SIG-M5 treated with dmso at 0.1 percent for 504 hours (cell line): ENCODE measurements around the gene GARIN1A.
A peak's percentile ranks its signal among the peaks of the same experiment; 100 is the strongest.
"Not testable (repeated sequence)": the region's sequence is repeated elsewhere in the genome, so short reads cannot be mapped to it uniquely, and the experiment has no call there.

ENCODE experiments used
- DNase-seq: peaks from one replicate; lab custom pipeline; 2025; ENCODE audit not compliant: unreplicated experiment; lab: John Stamatoyannopoulos, UW

GARIN1A gene

DNA sequence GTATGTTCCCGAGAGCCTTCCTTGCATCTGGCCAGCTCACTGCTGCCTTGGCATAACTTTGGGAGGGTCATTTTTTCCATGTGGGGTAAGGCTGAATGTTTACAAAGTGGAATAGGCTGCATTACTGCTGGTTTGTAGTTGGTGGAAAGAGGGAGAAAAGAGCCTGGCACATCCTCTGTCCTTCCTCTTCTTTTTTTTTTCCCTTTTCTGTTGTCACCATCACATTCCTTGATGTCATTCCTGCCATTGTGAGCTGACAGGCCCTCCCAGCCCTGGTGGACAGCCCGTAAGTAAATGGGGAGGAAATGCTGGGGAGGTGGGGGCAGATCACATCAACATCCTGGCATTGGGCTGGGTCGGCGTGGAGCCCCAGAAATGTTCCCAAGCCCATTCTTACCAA lies at the start of gene GARIN1A:
Gene GARIN1A (plus strand): TSS at position 301 of the 400 bp plus-strand sequence. CDS start 106 bp downstream, outside the sequence.
- DNase-seq: no peak

DNA sequence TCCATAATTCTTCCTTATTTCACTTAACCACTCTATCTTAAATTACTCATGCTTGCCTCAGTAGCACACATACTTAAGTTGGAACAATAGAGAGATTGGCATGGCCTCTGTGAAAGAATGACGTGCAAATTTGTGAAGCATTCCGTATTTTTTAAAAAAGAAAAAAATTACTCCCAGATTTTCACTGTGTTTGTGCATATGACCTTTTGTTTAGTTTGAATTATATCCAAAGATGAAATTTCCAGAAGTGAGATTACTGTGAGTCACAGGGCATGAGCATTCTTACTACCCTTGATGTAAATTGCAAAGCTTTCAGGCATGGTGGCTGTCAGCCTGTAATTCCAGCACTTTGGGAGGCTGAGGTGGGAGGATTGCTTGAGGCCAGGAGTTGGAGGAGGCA lies 45.0 kb upstream of the GARIN1A start:
- not testable (repeated sequence) for DNase-seq

DNA sequence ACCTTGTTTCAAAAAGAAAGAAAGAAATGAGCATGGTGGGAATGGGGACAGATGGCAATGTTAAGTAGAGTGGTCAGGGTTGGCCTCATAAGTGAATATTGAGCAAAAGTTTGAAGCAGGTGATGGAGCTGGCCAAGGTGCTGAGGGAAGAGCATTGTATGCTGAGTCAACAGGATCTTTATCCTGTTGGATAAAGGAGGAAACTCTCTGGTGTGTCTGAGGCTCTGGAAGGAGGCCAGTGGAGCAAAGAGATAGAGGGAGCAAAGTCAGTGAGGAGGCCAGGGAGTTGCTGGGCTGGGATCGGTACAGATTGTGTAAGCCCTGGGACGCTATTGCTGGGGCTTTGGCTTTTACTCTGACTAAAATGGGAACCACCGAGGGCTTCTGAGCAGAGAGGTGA lies 38.2 kb upstream of the GARIN1A start:
- DNase-seq: not testable (repeated sequence)

DNA sequence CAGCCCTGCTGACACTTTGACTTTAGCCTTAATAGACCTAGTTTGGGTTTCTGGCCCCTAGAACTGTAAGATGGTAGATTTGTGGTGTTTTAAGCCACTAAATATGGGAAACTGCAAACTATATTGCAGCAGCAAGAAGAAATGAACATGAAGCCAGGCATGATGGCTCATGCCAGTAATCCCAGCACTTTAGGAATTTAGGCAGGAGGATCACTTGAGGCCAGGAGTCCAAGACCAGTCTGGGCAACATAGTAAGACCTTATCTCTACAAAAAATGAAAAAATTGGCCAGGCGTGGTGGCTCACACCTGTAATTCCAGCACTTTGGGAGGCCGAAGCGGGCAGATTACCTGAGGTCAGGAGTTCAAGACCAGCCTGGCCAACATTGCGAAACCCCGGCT lies 26.9 kb upstream of the GARIN1A start:
- not testable (repeated sequence) for DNase-seq

DNA sequence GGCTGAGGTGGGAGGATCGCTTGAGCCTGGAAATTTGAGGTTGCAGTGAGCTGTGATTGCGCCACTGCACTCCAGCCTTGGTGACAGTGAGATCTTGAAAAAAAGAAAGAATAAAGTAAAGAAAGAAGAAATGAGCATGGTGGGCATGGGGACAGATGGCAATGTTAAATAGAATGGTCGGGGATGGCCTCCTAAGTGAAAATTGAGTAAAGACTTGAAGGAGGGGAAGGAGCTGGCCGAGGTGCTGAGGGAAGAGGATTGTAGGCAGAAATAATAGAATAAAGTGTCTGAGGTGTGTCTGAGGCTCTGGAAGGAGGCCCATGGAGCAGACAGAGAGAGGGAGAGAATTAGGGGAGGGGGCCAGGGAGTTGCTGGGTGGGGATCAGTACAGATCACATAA lies 26.2 kb upstream of the GARIN1A start:
- not testable (repeated sequence) for DNase-seq

DNA sequence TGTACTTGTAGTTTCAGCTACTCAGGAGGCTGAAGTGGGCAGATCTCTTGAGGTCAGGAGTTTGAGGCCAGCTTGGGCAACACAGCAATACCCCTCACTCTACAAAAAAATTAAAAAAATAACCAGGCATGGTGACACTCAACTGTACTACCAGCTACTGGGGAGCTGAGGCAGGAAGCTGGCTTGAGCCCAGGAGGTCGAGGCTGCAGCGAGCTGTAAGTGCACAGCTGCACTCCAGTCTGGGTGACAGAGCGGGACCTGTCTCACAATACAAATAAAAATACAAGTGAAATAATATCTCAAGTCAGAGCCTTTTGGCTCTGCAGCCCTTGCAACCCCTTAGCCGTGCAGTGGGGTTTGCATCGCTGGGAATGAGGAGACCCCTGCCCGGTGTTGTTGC lies 25.2 kb upstream of the GARIN1A start:
- not testable (repeated sequence) for DNase-seq

DNA sequence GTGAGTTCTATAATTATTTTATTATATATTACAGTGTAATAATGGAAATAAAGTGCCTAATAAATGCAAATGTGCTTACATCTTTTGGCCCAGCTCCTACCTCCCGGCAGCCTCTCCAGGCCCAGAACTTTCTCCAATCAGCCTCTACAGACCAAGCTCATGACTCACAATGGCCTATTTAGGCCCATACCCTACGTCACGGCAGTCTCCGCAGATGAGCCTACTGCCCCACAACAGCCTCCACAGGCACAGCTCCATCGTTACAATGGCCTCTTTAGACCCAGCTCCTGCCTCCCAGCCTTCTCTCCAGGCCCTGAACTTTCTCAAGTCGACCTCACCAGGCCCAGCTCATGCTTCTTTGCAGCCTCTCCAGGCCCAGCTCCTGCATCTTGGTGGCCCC lies 21.0 kb upstream of the GARIN1A start:
- not testable (repeated sequence) for DNase-seq

DNA sequence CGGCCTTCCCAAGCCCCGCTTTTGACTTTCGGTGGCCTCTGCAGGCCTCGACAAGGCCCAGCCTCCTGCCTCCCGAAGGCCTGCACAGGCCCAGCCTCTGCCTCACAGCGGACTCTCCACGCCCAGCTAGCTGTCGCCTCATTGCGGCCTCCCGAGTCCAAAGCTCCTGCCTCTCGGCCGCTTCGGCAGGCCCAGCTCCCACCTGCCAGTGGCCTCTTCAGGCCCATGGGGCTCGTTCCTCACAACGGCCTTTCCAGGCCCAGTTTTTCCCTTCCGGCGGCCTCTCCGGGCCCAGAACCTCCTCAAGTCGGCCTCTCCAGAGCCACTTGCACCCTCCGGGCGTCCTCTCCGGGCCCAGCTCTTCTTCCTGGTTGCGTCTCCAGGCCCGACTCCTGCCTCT lies 19.5 kb upstream of the GARIN1A start:
- DNase-seq: not testable (repeated sequence)

DNA sequence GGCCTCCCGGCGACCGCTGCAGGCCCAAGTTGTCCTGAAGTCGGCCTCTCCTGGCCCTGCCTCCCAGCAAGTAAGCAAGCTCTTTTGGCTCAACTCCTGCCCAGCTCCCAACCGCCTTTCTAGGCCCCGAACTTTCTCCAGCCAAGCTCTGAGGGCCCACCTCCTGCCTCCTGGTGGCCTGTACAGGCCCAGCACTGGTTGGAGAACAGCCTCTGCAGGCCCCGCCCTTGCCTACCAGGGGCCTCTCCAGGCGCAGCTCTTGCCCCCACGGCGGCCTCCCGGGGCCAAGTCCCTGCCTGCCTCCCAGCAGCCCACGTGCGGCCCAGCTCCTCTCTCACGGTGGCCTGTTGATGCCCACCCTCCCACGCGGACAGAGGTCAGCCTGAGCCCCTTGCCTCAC lies 18.9 kb upstream of the GARIN1A start:
- not testable (repeated sequence) for DNase-seq

DNA sequence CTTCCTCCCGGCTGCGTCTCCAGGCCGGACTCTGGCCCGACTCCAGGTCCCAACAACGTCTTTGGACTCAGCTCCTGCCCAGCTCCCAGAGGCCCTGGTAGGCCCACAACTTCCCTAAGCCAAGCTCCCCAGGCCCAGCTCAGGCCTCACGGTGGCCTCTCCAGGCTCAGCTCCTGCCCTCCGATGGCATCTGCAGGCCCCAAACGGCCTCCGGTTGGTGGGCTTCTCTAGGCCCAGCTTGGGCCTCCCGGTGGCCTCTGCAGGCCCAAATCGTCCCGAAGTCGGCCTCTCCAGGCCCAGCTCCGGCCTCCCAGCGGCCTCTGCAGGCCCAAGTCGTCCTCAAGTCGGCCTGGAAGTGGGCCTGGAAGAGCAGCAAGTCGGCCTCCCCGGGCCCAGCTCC lies 18.0 kb upstream of the GARIN1A start:
- DNase-seq: not testable (repeated sequence)

DNA sequence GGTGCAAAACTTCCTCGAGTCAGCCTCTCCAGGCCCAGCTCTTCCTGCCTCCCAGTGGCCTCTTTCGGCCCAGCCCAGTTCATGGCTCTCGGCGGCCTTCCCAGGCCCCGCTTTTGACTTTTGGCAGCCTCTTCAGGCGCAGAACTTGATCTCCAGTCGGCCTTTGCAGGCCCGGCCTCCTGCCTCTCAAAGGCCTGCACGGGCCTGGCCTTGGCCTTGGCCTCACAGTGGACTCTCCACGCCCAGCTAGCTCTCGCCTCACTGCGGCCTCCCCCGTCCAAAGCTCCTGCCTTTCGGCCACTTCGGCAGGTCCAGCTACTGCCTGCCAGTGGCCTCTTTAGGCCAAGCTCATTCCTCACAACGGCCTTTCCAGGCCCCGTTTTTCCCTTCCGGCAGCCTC lies 17.6 kb upstream of the GARIN1A start:
- DNase-seq: not testable (repeated sequence)

DNA sequence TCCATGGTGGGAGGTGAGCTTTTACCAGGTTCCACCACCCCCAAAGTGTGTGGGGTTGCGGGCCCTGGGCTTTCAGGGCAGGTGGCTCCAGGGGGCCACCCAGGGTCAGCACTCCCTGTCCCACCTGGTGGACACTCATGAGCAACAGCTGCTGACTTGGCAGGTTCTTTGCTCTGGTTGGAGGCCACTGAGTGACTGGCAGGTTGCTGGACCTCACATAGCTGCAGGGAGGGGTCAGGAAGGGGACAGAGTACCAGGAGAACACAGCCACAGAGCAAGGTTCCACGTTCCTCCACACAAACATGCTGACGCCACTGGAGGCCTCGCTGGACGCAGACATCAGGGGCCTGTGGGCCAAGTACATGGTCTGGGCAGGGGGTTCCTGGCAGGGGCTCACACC lies 13.7 kb upstream of the GARIN1A start:
- not testable (repeated sequence) for DNase-seq

DNA sequence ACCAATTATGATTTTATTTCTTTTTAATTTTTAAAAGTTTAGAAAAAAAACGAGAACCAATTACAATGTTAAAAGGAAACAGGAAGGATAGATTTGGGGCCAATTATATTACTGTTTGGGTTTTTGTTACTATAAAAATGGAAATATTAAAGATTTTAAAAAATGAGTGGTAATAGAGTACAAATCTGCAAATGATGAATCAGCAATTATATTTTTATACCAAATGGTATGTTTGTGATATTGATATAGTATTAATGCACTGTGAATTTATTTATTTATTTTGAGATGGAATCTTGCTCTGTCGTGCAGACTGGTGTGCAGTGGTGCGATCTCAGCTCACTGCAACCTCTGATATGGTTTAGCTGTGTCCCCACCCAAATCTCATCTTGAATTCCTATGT lies 11.5 kb upstream of the GARIN1A start:
- no peak for DNase-seq

DNA sequence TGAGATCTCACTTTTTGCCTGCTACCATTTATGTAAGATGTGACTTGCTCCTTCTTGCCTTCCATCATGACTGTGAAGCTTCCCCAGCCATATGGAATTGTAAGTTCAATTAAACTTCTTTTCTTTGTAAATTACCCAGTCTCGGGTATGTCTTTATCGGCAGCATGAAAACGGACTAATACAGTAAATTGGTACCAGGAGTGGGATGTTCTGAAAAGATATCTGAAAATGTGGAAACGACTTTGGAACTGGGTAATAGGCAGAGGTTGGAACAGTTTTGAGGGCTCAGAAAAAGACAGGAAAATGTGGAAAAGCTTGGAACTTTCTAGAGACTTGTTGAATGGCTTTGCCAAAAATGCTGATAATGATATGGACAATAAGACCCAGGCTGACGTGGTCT lies 10.6 kb upstream of the GARIN1A start:
- DNase-seq: no peak

DNA sequence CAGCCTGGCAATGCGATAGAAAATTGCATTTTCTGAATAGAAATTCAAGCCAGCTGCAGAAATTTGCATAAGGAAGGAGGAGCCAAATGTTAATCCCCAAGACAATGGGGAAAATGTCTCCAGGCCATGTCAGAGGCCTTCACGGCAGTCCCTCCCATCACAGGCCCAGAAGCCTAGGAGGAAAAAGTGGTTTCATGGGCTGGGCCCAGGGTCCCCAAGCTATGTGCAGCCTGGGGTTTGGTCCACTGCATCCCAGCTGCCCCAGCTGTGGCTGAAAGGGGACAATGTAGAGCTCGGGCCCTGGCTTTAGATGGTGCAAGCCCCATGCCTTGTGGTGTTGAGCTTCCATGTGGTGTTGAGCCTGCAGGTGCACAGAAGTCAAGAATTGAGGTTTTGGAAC lies 10.0 kb upstream of the GARIN1A start:
- no peak for DNase-seq

DNA sequence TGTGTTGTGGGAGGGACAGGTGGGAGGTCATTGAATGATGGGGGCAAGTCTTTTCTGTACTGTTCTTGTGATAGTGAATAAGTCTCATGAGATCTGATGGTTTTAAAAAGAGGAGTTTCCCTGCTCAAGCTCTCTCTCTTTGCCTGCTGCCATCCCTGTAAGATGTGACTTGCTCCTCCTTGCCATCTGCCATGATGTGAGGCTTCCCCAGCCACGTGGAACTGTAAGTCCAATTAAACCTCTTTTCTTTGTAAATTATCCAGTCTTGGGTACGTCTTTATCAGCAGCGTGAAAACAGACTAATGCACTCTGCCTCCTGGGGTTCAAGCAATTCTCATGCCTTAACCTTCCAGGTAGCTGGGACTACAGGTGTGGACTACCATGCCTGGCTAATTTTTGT lies 8.9 kb upstream of the GARIN1A start:
- DNase-seq: not testable (repeated sequence)

DNA sequence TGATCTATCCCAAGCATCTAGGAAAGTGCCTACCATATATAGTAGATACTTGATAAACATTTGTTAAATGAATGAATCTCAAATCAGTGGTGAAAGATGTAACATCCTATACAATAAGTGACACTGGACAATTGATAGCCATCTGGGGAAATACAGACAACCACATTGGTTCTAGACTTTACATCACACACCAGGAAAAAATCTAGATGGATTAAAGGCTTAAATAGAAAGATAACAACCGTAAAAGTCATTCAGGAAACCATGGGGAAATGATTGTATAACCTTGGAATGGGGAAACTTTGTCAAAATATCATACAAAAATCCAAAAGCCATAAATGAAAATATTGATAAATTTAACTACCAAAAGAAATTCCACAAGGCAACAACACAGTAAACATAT lies 7.0 kb upstream of the GARIN1A start:
- DNase-seq: no peak

DNA sequence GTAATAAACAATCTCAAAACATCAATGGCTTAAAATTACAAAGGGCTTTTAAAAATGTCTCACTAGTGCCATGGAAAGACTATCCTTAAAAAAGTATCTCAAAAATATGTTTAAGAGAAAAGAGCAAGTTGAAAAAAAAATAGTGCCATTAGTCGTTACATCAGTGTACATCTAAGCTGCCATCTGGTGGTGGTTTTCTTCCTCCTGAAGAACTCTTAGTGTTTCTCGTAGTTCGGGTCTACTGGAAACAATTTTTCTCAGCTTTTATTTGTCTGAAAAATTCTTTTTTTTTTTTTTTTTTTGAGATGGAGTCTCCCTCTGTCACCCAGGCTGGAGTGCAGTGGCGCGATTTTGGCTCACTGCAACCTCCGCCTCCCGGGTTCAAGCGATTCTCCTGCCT lies 5.9 kb upstream of the GARIN1A start:
- DNase-seq: peak; percentile 25

DNA sequence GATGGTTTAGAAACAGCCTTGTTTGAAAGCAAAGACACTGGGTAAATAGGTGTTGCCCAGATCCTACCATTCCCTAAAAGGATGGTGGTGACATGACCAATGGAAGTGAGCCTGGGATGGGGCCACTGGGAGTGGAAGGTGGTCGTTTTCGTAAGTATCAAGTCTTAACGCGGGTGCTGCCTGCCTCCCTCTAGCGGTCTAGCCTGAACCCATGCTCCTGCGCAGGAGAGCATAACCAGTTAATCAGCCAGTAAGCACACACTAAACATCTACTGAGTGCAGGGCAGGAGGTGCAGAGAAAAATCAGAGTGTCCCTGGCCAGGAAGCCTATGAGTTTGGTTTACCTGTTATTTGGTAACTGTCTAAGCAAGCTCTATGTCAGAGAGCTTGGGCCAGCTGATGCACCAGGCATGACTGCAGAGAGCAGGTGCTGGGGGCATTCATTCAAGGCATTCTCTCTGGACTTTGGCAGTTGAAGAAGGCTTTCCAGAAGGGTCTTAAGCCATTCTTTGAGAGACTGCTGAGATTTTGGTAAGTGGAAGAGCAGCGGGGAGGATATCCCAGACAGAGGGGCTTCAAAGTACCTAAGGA lies 930 bp downstream of the GARIN1A start:
- peak; percentile 40 for DNase-seq

DNA sequence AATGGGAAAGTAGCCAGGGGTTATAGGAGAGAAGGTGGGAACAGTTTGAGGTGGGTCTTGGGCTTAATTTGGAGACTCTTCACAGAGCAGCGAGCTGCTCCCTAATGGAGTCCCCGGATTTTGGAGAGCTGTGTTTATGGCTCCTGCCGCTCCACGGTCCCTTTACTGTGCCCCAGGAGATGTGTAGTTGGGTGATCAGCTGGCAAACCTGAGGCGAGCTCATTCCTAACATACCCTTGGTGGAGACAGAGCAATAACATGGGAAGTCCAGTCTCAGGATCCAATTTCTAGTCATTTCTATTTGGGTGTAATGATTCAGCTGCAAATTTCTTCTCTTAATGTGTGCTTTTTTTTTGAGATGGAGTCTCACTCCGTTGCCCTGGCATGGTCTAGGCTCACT lies 1.5 kb downstream of the GARIN1A start:
- DNase-seq: no peak

DNA sequence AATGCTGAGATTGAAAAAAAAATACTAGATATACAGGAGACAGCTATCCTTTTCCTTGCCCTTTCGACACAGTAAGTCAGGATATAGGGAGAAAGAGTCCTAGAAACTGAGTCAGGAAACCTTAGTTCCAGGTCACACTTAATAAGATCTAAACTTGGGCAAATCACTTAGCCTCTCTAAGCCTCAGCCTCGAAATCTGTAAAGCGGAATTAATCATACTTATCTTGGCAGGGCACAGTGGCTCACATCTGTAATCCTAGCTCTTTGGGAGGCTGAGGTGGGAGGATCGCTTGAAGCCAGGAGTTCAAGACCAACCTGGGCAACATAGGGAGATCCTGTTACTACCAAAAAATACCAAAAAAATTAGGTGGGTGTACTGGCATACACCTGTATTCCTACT lies 4.6 kb downstream of the GARIN1A start:
- DNase-seq: no peak

DNA sequence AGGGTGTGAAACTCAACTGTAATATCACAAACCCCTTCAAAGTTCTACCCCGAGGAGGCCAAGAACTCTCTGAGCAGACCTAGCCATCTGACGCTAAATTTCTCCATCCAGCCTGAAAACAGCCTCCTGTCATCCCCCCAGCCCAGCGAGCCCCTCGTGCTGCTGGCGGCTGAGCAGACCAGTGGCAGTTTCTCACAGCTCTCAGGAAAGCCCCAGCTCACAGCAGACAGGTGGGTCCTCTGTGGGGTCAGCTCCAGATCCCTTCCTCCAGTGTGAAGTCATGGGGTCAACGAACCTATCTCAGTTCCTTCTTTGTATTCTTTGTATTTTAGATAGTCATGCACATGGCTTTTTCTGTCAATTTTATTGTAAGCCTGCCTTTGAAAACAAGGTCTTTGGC lies 7.8 kb downstream of the GARIN1A start:
- DNase-seq: no peak

DNA sequence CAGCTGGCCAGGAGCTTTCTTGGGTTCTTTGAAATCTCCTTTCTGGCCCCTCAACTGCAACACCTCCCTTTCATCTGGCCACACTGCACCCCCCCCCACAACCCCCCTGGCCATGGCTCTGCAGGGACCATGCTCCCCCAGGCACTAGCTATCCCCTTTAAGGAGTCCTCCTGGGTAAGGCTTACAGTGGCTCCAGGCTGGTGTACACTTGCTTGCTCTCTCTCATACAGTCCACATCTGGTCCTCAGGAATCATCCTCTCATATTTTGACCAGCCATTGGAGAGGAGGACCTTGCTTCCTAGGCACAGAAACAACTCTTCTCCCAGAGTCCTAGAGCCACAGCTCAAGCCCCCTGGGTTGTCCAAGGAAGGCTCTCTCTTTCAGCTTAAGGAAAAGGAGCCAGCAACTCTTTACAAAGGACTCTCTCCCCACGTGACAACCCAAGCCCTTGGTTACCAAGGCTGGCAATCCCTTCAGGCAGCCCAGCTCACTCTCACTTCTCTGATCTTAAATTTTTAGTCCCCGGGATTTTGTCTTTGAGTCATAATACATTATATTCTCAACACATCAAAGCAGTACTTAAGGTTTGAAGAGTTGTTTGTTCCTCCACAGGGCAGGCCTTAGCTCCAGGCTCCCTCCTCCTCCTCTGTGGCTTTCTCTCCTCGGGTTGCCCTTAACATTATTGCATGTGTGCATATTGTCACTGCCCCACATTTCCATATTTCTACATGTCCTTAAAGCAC lies 9.9 kb downstream of the GARIN1A start:
- DNase-seq: no peak
